ENCODE data around the gene SNCG. TPM values are rescaled to one million over a fixed set of nuclear protein-coding genes. Genes with fewer than 3 reads are reported as not detected.
"Not testable (repeated sequence)": the region's sequence is repeated elsewhere in the genome, so short reads cannot be mapped to it uniquely, and the experiment has no call there.

Gene SNCG
- total RNA-seq, 1 experiment from 2014 or later: 3.2 TPM

GRCh38 chr10:86944907-86945306, 13.5 kb upstream of the SNCG start:
- DNase-seq (ENCODE audit: low read depth): no peak

- peak; percentile 46 for DNase-seq (ENCODE audit: low read depth)
These were observed 12.8 kb upstream of the SNCG start for GRCh38 chr10:86945361-86946212.

GRCh38 chr10:86946213-86947155, 11.9 kb upstream of the SNCG start:
- no peak for DNase-seq (ENCODE audit: low read depth)

DNA sequence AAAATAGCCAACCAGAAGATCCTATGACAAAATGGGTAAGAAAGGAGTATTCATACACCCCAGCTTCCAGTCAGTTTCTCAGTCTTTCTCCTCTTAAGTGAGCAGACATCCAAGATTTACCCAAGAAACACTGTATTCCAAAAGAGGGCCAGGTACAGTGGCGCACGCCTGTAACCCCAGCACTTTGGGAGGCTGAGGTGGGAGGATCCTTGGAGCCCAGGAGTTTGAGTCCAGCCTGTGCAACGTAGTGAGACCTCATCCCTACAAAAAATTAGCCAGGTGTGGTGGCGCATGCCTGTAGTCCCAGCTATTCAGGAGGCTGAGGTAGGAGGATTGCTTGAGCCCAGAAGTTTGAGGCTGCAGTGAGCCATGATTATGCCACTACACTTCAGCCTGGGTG, 10.6 kb upstream of the SNCG start:
- not testable (repeated sequence) for DNase-seq (ENCODE audit: low read depth)

- DNase-seq (ENCODE audit: low read depth): no peak
These were observed 8.1 kb upstream of the SNCG start for GRCh38 chr10:86950349-86950748.

DNA sequence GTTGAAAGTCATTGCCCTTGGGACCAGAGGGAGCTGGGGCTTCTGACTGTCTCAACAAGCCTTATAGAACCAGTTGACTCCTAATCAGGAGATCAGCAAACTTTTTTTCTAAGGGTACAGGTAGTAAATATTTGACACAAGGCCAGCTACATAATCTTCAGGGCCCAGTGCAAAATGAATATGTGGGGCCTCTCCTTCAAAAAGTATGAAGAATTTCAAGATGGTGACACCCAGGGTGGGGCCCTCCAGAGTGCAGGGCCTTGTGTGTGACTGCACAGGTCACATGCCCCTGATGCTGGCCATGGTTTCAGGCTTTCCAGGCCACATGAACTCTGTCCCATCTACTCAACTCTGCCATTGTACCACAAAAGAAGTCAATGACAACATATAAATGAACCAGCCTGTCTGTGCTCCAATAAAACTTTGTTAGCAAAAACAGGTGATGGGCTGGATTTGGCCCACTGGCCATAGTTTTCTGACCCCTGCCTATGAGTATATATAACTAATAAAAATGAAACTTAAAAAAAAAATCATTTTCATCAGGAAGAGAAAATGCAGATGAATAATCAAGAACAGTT, 7.1 kb upstream of the SNCG start:
- no peak for DNase-seq (ENCODE audit: low read depth)

GRCh38 chr10:86952106-86952505, 6.3 kb upstream of the SNCG start:
- no peak for DNase-seq (ENCODE audit: low read depth)

GRCh38 chr10:86952697-86953096, 5.7 kb upstream of the SNCG start:
- not testable (repeated sequence) for DNase-seq (ENCODE audit: low read depth)

GRCh38 chr10:86953747-86954680, 4.4 kb upstream of the SNCG start:
- DNase-seq (ENCODE audit: low read depth): no peak

- DNase-seq (ENCODE audit: low read depth): no peak
These were observed 3.5 kb upstream of the SNCG start for GRCh38 chr10:86954681-86955500.

GRCh38 chr10:86955501-86956194, 2.8 kb upstream of the SNCG start:
- DNase-seq (ENCODE audit: low read depth): no peak

DNA sequence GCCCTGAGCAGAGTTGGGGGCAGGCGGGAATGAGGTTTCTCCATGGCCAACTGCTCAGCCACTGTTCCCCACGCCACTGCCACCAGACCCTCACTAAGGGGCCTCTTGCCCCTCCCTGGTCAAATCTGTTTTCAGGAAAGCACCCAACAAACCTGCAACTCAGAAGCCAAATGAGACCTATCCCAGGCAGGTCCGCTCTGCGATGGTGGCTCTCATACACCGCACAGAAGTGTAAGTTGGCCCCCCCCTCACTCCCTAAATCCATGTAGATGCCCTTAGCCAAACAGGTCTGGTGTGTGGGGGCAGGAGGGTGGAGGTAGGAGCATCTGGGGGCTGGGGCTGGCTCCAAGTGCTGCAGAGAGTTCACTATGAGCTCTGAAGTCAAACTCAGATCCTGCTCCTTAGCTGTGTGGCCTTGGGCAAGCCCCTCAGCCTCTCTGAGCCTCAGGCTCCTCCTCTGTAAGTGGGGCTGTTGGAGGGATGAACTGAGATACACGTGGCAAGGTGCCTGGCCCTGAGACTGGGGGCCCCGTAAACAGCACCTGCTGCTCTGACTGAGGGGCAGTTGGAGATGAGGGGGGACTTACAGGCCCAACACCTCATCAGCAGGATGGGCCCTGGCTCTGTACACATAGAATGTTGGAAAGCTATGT, 2.1 kb upstream of the SNCG start:
- no peak for DNase-seq (ENCODE audit: low read depth)

DNA sequence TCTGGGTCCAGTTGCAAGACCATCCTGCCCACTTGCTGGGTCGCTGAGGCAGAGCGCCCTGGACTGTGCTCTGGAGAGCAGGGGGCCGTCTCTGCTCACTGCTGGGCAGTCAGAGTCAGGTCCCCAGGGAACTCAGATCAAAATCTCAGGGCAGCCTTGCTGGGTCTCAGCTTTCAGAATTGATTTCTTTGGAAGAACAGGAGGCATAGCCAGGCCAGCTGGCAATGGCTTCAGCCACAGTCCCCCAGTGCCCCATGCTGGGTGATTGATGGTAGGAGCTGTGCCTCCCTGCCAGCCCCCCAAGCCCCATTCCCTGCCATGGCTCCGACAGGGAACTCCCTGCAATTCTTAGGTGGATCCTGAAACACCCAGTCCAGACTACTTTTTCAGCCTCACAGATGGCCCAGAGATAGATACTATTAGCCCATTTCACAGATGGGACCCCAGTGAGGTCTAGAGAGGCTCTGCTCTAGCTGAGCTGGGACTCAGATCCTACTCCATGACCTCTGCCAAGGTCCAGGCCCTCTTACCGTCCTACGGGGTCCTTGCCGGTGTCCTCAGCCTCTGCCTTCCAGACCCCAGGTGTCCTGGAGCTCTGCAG, 1.5 kb upstream of the SNCG start:
- DNase-seq (ENCODE audit: low read depth): no peak

DNA sequence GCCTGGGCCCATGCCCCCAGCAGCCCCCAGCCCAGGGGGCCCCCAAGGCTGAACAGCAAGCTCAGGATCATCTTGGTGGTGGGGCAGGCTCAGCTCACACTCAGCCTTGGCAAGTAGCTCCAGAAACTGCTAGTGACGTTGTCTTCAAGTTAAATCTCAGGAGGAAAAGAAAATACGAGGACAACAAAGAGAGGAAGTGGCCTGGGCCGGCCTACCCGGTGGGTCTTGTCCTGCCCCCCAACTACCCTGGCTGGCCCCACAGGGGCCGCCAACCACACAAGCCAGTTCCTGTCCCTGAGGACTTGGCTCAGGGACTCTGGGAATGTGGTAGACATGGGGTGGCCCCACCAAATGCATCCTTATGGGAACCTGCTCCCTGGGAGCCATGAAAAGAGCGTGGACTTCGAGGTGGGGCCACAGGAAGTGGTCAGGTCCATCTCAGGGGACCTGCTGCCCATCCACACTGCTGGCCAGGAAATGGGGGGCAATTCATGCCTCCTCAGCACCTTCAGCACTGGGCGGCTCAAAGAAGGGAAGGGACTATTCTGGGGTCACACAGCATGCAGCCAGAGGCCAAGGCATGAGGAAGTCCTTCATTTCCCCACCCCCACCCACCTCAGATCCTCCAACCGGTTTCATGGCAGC, 806 bp upstream of the SNCG start, which contains the start of gene MMRN2:
Gene MMRN2 (minus strand): TSS at position 145 of the 645 bp plus-strand sequence. CDS start 74 bp downstream, at position 71.
- no peak for DNase-seq (ENCODE audit: low read depth)

DNA sequence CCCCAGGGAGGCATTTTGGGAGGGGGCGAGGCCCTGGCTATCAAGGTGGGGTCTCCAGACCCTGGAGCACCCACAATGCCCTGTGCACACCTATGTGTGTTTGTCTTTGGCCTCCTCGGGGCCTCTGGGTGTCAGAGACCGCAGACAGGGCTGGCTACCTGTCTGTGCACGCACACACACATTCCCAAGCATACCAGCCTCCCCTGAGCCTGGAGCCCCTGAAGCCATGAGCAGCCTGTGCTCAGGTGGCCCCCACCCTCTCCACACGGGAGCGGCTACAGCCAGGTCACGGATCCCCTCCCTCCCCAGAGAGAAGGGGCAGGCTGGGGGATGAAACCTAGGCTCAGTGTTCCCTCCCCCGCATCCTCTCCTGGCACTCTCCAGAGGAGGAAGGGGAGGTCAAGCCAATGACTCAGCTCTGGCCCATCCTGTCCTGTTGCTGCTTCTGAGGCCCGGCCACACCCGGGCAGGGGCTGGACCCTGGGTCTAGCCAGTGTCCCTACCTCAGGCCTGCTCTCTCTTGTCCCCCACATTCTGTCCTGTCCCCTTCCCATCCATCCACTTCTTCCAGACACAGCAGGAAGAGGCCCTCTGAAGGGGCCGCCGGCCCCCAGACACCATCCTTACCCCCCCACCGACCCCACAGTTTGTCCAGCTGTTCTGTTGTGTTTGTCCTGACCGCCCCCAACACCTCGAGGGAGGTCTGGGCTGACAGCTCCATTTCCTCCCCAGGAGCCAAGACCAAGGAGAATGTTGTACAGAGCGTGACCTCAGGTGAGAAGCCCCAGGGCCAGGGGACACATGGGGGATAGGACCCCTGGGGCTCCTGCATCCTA, 720 bp downstream of the SNCG start:
- peak; percentile 78 for DNase-seq (ENCODE audit: low read depth)

DNA sequence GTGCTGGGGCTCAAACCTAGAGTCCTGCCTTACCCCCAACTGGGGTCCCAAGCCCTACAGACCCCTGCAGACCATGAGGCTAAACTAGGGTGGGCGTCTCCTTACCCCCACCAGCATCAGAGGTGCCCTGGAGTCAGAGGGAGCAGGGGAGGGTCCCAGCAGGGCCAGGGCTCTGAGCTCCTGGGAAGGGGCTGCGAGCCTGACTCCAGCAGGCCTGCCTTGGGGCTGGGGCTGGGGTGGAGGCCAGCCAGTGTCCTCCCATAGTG, 1.3 kb downstream of the SNCG start:
- DNase-seq (ENCODE audit: low read depth): no peak
